Measurements from ENCODE around the gene ATP9A.
"Not testable (repeated sequence)": the region's sequence is repeated elsewhere in the genome, so short reads cannot be mapped to it uniquely, and the experiment has no call there.

Gene ATP9A

DNA sequence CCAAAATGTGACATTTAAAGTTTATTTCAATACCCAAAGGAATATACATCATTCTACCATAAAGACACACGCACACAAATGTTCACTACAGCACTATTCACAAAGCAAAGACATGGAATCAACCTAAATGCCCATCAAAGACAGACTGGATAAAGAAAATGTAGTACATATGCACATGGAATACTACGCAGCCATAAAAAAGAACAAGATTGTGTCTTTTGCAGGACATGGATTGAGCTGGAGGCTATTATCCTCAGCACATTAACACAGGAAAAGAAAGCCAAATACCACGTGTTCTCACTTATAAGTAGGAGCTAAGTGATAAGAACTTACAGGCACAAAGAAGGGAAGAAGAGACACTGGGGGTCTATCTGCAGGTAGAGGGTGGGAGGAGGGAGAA lies 22.4 kb downstream of the ATP9A start:
- H3K4me3 ChIP-seq (replicated peaks; ENCODE audit: insufficient read depth, low read length): no peak overlapping the region
- H3K27ac ChIP-seq (replicated peaks): no peak overlapping the region
- no peaks in the 10 kb centered on the region for H3K27me3 ChIP-seq (ENCODE audit: insufficient read depth, poor library complexity, severe bottlenecking)
- TF ChIP-seq, protein P1, sequence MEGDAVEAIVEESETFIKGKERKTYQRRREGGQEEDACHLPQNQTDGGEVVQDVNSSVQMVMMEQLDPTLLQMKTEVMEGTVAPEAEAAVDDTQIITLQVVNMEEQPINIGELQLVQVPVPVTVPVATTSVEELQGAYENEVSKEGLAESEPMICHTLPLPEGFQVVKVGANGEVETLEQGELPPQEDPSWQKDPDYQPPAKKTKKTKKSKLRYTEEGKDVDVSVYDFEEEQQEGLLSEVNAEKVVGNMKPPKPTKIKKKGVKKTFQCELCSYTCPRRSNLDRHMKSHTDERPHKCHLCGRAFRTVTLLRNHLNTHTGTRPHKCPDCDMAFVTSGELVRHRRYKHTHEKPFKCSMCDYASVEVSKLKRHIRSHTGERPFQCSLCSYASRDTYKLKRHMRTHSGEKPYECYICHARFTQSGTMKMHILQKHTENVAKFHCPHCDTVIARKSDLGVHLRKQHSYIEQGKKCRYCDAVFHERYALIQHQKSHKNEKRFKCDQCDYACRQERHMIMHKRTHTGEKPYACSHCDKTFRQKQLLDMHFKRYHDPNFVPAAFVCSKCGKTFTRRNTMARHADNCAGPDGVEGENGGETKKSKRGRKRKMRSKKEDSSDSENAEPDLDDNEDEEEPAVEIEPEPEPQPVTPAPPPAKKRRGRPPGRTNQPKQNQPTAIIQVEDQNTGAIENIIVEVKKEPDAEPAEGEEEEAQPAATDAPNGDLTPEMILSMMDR (IDR thresholded peaks at IDR 0.05; ENCODE audit: insufficient read depth, low read length): no peak
- TF ChIP-seq, protein P2, sequence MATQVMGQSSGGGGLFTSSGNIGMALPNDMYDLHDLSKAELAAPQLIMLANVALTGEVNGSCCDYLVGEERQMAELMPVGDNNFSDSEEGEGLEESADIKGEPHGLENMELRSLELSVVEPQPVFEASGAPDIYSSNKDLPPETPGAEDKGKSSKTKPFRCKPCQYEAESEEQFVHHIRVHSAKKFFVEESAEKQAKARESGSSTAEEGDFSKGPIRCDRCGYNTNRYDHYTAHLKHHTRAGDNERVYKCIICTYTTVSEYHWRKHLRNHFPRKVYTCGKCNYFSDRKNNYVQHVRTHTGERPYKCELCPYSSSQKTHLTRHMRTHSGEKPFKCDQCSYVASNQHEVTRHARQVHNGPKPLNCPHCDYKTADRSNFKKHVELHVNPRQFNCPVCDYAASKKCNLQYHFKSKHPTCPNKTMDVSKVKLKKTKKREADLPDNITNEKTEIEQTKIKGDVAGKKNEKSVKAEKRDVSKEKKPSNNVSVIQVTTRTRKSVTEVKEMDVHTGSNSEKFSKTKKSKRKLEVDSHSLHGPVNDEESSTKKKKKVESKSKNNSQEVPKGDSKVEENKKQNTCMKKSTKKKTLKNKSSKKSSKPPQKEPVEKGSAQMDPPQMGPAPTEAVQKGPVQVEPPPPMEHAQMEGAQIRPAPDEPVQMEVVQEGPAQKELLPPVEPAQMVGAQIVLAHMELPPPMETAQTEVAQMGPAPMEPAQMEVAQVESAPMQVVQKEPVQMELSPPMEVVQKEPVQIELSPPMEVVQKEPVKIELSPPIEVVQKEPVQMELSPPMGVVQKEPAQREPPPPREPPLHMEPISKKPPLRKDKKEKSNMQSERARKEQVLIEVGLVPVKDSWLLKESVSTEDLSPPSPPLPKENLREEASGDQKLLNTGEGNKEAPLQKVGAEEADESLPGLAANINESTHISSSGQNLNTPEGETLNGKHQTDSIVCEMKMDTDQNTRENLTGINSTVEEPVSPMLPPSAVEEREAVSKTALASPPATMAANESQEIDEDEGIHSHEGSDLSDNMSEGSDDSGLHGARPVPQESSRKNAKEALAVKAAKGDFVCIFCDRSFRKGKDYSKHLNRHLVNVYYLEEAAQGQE (IDR thresholded peaks at IDR 0.05; ENCODE audit: insufficient replicate concordance, low read depth): no peak
- TF ChIP-seq GABPA (IDR thresholded peaks at IDR 0.05; ENCODE audit: low read depth) (no peak), SPI1 (IDR thresholded peaks at IDR 0.05; ENCODE audit: borderline replicate concordance, low read depth) (no peak), POLR2AphosphoS5 (IDR thresholded peaks at IDR 0.05; ENCODE audit: low read depth) (no peak)
- DNase-seq (ENCODE audit: low read depth in 1 of 2, low spot score in 1 of 2): no peak

DNA sequence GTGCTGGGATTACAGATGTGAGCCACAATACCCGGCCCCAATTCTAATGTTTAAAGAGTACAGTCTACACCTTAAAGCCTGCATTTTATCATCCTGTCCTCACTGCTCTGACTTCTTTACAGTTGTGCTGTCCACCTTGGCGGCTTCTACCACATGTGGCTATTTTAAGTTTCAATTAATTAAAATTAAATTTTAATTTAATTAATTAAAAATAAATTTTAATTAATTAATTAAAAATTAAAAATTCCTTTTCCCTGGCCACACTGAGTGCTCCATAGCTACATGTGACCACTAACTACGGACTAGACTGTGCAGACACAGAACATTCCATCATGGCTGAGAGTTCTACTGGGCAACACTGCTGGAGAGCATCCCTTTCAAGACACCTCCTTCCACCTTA lies 27.4 kb downstream of the ATP9A start:
- Histone ChIP-seq H3K27ac (replicated peaks) (no peak overlapping the region), H3K4me3 (replicated peaks; ENCODE audit: insufficient read depth, low read length) (no peak overlapping the region), H3K27me3 (ENCODE audit: insufficient read depth, poor library complexity, severe bottlenecking) (no peaks in the 10 kb centered on the region)
- DNase-seq (ENCODE audit: low read depth in 1 of 2, low spot score in 1 of 2): no peak
- TF ChIP-seq, protein P2 (IDR thresholded peaks at IDR 0.05; ENCODE audit: insufficient replicate concordance, low read depth): no peak
- TF ChIP-seq POLR2AphosphoS5 (IDR thresholded peaks at IDR 0.05; ENCODE audit: low read depth) (no peak), GABPA (IDR thresholded peaks at IDR 0.05; ENCODE audit: low read depth) (no peak)

DNA sequence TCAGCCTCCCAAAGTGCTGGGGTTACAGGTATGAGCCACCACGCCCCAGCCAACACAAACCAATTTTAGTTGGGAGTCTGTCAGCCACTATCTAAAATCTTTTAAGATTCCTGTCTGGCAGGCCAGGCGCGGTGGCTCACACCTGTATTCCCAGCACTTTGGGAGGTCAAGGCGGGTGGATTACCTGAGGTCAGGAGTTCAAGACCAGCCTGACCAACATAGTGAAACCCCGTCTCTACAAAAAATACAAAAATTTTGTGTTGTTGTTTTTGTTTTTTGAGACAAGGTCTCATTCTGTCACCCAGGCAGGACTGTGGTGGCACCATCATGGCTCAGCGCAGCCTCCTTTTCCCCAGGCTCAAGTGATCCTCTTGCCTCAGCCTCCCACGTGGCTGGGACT lies 27.9 kb downstream of the ATP9A start:
- DNase-seq (ENCODE audit: low read depth in 1 of 2, low spot score in 1 of 2); H3K4me3 ChIP-seq (replicated peaks; ENCODE audit: insufficient read depth, low read length); H3K27me3 ChIP-seq (ENCODE audit: insufficient read depth, poor library complexity, severe bottlenecking); H3K27ac ChIP-seq (replicated peaks): not testable (repeated sequence)

DNA sequence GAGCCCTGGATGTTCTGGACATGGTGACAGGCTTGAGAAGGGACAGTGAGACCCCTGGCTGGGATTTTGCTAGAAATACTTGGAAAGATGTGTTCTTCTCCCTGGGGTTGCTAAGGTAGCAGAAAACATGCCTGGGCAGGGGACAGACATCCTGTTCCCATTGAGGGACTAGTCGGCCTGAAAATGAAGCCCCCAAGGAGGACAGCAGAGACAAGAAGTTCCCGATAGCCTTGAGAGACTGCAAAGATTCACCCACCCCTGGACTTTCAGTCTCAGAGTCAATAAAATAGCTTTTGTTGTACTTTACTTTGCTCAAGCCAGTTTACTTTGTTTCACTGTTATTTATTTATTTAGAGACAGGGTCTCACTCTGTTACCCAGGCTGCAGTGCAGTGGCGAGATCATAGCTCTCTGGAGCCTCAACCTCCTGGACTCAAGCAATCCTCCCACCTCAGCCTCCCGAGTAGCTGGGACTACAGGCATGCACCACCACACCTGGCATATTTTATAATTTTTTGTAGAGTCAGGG lies 28.4 kb downstream of the ATP9A start:
- H3K4me3 ChIP-seq (replicated peaks; ENCODE audit: insufficient read depth, low read length): no peak overlapping the region
- TF ChIP-seq GABPA (IDR thresholded peaks at IDR 0.05; ENCODE audit: low read depth): no peak
- TF ChIP-seq, protein P2 (IDR thresholded peaks at IDR 0.05; ENCODE audit: insufficient replicate concordance, low read depth): no peak
- no peak for TF ChIP-seq SPI1 (IDR thresholded peaks at IDR 0.05; ENCODE audit: borderline replicate concordance, low read depth)
- TF ChIP-seq, protein P1 (IDR thresholded peaks at IDR 0.05; ENCODE audit: insufficient read depth, low read length): no peak
- TF ChIP-seq POLR2AphosphoS5 (IDR thresholded peaks at IDR 0.05; ENCODE audit: low read depth): no peak
- no peaks in the 10 kb centered on the region for H3K27me3 ChIP-seq (ENCODE audit: insufficient read depth, poor library complexity, severe bottlenecking)
- H3K27ac ChIP-seq (replicated peaks): no peak overlapping the region
- no peak for DNase-seq (ENCODE audit: low read depth in 1 of 2, low spot score in 1 of 2)

Data from HL-60 (cell line).